Activated T-cell treated with anti-CD3 and anti-CD28 coated beads for 24 hours (primary cell): ENCODE data around the gene LRRK2.
"Not testable (repeated sequence)": the region's sequence is repeated elsewhere in the genome, so short reads cannot be mapped to it uniquely, and the experiment has no call there.

Source experiments
- DNase-seq: peaks from one replicate; pipeline ENCODE4 v3.0.0-alpha.2; 2020; ENCODE audit warnings: low read depth

Gene LRRK2

GRCh38 chr12:40248585-40249297 lies 23.9 kb downstream of the LRRK2 start:
- DNase-seq, result no peak

- DNase-seq, result not testable (repeated sequence)
Observed at GRCh38 chr12:40250652-40251051, 25.9 kb downstream of the LRRK2 start.

GRCh38 chr12:40253936-40254335 lies 29.1 kb downstream of the LRRK2 start:
- no peak for DNase-seq

- no peak for DNase-seq
Observed at GRCh38 chr12:40254455-40255085, 29.8 kb downstream of the LRRK2 start.

- DNase-seq, result no peak
Observed at GRCh38 chr12:40258371-40258770, 33.6 kb downstream of the LRRK2 start.

GRCh38 chr12:40261937-40262336 lies 37.1 kb downstream of the LRRK2 start:
- DNase-seq, result no peak

- DNase-seq, result no peak
Observed at GRCh38 chr12:40262657-40263056, 37.9 kb downstream of the LRRK2 start.

GRCh38 chr12:40263616-40264409 lies 39.0 kb downstream of the LRRK2 start:
- no peak for DNase-seq

GRCh38 chr12:40271981-40272664 lies 47.3 kb downstream of the LRRK2 start:
- no peak for DNase-seq

- no peak for DNase-seq
Observed at GRCh38 chr12:40281791-40282364, 57.1 kb downstream of the LRRK2 start.

- no peak for DNase-seq
Observed at GRCh38 chr12:40286583-40286982, 61.8 kb downstream of the LRRK2 start.

GRCh38 chr12:40287369-40287975 lies 62.7 kb downstream of the LRRK2 start:
- DNase-seq, result no peak

- DNase-seq, result no peak
Observed at GRCh38 chr12:40292788-40293429, 68.1 kb downstream of the LRRK2 start.

GRCh38 chr12:40298341-40298740 lies 73.5 kb downstream of the LRRK2 start:
- no peak for DNase-seq

GRCh38 chr12:40300490-40300889 lies 75.7 kb downstream of the LRRK2 start:
- DNase-seq, result no peak

GRCh38 chr12:40309001-40309400 lies 84.2 kb downstream of the LRRK2 start:
- DNase-seq, result no peak

GRCh38 chr12:40310211-40310610 lies 85.4 kb downstream of the LRRK2 start:
- no peak for DNase-seq

GRCh38 chr12:40312196-40312595 lies 87.4 kb downstream of the LRRK2 start:
- DNase-seq, result no peak

- no peak for DNase-seq
Observed at GRCh38 chr12:40312982-40313576, 88.3 kb downstream of the LRRK2 start.

- DNase-seq, result no peak
Observed at GRCh38 chr12:40313928-40314327, 89.1 kb downstream of the LRRK2 start.

GRCh38 chr12:40314927-40315326 lies 90.1 kb downstream of the LRRK2 start:
- DNase-seq, result no peak
